ENCODE data around the gene THSD4. TPM values are rescaled to one million over a fixed set of nuclear protein-coding genes. Genes with fewer than 3 reads are reported as not detected.

THSD4 gene
- total RNA-seq, 4 donors from 2014 or later = 23.0 to 68.5 (median 48.6) TPM

- whole genome bisulfite sequencing, 2 donors = 80 to 81% methylated on average over 18 to 26 of the region's 38 CpGs
- DNase-seq = no peak
Observed at GRCh38 chr15:71811752-71812735, 696.8 kb downstream of the THSD4 start.

GRCh38 chr15:71812966-71813722 is 697.9 kb downstream of the THSD4 start:
- Histone ChIP-seq H3K9me3 (no peaks in the 10 kb centered on the region), H3K4me3 (replicated peaks in 1 of 3) (no peak overlapping the region), H3K4me1 (no peaks in the 10 kb centered on the region), H3K27me3 (no peaks in the 10 kb centered on the region), H3K36me3 (no peaks in the 10 kb centered on the region), H3K27ac (no peak overlapping the region)
- intact Hi-C loops (cut with DNase I) = no loop called here
- DNase-seq = no peak
- no peak for TF ChIP-seq POLR2A (IDR thresholded peaks at IDR 0.05)
- TF ChIP-seq, protein P1, sequence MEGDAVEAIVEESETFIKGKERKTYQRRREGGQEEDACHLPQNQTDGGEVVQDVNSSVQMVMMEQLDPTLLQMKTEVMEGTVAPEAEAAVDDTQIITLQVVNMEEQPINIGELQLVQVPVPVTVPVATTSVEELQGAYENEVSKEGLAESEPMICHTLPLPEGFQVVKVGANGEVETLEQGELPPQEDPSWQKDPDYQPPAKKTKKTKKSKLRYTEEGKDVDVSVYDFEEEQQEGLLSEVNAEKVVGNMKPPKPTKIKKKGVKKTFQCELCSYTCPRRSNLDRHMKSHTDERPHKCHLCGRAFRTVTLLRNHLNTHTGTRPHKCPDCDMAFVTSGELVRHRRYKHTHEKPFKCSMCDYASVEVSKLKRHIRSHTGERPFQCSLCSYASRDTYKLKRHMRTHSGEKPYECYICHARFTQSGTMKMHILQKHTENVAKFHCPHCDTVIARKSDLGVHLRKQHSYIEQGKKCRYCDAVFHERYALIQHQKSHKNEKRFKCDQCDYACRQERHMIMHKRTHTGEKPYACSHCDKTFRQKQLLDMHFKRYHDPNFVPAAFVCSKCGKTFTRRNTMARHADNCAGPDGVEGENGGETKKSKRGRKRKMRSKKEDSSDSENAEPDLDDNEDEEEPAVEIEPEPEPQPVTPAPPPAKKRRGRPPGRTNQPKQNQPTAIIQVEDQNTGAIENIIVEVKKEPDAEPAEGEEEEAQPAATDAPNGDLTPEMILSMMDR (IDR thresholded peaks at IDR 0.05) = no peak
- 89 to 95% methylated on average over 4 to 14 of the region's 16 CpGs for WGBS, 2 donors

More at GRCh38 chr15:71811752-71812735, 696.8 kb downstream of the THSD4 start:
- H3K4me1 ChIP-seq = no peaks in the 10 kb centered on the region
- no peaks in the 10 kb centered on the region for H3K27me3 ChIP-seq
- TF ChIP-seq, protein P1 (IDR thresholded peaks at IDR 0.05) = no peak
- no peak for TF ChIP-seq POLR2A (IDR thresholded peaks at IDR 0.05)
- no peaks in the 10 kb centered on the region for H3K9me3 ChIP-seq
- H3K27ac ChIP-seq = no peak overlapping the region
- intact Hi-C loops (cut with DNase I) = no loop called here
- H3K36me3 ChIP-seq = no peaks in the 10 kb centered on the region
- H3K4me3 ChIP-seq (replicated peaks in 1 of 3) = no peak overlapping the region

DNA sequence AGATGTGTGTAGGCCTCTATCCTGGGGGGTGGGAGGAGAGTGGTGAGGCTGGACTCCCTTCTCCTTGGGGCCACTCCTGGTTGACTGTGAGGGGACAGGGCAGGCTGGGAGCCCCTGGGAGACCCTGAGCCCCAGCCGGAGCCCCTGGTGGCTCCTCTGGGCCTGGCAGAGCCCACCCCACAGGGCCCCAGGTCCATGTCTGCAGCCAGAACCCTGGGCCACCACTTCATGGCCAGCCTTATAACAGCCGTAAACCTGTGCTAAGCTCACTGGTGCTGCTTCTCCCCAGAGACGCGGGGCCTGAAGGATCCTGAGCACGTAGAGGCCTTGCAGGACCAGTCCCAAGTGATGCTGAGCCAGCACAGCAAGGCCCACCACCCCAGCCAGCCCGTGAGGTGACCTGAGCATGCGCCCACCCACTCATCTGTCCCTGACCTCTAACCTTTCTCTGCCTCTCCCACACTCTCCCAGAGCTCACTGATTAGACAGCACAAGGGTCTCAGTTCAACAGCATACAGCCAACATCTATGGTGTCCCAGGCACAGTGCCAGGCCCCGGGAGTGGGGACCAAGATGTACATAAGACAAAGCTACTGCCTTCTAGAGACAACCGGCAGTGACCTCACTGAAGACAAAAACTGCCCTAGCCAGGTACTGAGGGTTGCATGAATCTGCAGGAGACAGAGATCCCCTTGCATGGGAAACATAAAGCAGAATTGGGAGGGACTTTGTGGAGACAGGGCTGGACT is 698.6 kb downstream of the THSD4 start:
- Histone ChIP-seq H3K27me3 (no peaks in the 10 kb centered on the region), H3K9me3 (no peaks in the 10 kb centered on the region), H3K36me3 (no peaks in the 10 kb centered on the region), H3K4me3 (replicated peaks in 1 of 3) (no peak overlapping the region), H3K4me1 (no peaks in the 10 kb centered on the region), H3K27ac (no peak overlapping the region)
- intact Hi-C loops (cut with DNase I) = no loop called here
- no peak for DNase-seq
- no peak for TF ChIP-seq POLR2A (IDR thresholded peaks at IDR 0.05)
- TF ChIP-seq, protein P1 (IDR thresholded peaks at IDR 0.05) = no peak
- 84 to 92% methylated on average over 7 to 9 of the region's 9 CpGs for WGBS, 2 donors

GRCh38 chr15:71815301-71815700 is 700.0 kb downstream of the THSD4 start:
- TF ChIP-seq POLR2A (IDR thresholded peaks at IDR 0.05) = no peak
- TF ChIP-seq, protein P1 (IDR thresholded peaks at IDR 0.05) = no peak
- WGBS, 2 donors = 92 to 96% methylated on average over 3 of the region's 3 CpGs
- H3K9me3 ChIP-seq = no peaks in the 10 kb centered on the region
- intact Hi-C loops (cut with DNase I) = no loop called here
- H3K27me3 ChIP-seq = no peaks in the 10 kb centered on the region
- DNase-seq = no peak
- no peaks in the 10 kb centered on the region for H3K4me1 ChIP-seq
- no peaks in the 10 kb centered on the region for H3K36me3 ChIP-seq
- H3K27ac ChIP-seq = no peak overlapping the region
- no peak overlapping the region for H3K4me3 ChIP-seq (replicated peaks in 1 of 3)

Data from thyroid gland (tissue), 4 donors.